H1 (cell line): ENCODE data around the gene CDR2. TPM values are rescaled to one million over a fixed set of nuclear protein-coding genes. Genes with fewer than 3 reads are reported as not detected.

Experiments
- CTCF ChIA-PET: fragments of 300-600 bp; sonication (Branson Sonifier 250); formaldehyde crosslinking; loops from one replicate; lab custom pipeline; 2021; ENCODE audit not compliant: partially characterized antibody; lab: Charles Lee
- POLR2A ChIA-PET: fragments of 300-600 bp; sonication (Branson Sonifier 250); formaldehyde crosslinking; loops from one replicate; lab custom pipeline; 2021; ENCODE audit warnings: inconsistent platforms; ENCODE audit not compliant: partially characterized antibody; lab: Charles Lee
- DNase-seq, 2 experiments: peaks; one replicate each; pipeline versions ENCODE4 v3.0.0 to v3.0.0-alpha.2; 2010 to 2022; ENCODE audit warnings: low spot score in 2 of 2, low read depth in 1 of 2, mixed read lengths in 1 of 2
- FAIRE-seq: peaks from 2 replicates; lab custom pipeline; 2011; peaks lifted over from hg19 to GRCh38; lab: Jason Lieb, UNC
- H2AFZ ChIP-seq: 2 replicates; pipeline ENCODE4 v1.8.1; 2012; ENCODE audit warnings: low read length, inconsistent platforms
- H2AK5ac ChIP-seq: 2 replicates; pipeline ENCODE4 v1.6.1; 2013; ENCODE audit warnings: low read depth, low read length
- H2BK120ac ChIP-seq: replicated peaks from 2 replicates; pipeline ENCODE3; 2013; ENCODE audit warnings: low read depth, low read length, inconsistent platforms
- H2BK12ac ChIP-seq: 2 replicates; pipeline ENCODE4 v1.6.1; 2013; ENCODE audit warnings: low read depth, low read length
- H2BK15ac ChIP-seq: 2 replicates; pipeline ENCODE4 v1.6.1; 2013; ENCODE audit warnings: low read length
- H2BK20ac ChIP-seq: 2 replicates; pipeline ENCODE4 v1.6.1; 2013; ENCODE audit warnings: low read length
- H2BK5ac ChIP-seq: 2 replicates; pipeline ENCODE4 v1.6.1; 2013; ENCODE audit warnings: low read depth, low read length
- H3K14ac ChIP-seq: 2 replicates; pipeline ENCODE4 v1.6.1; 2013; ENCODE audit warnings: inconsistent platforms; ENCODE audit not compliant: insufficient read length
- H3K18ac ChIP-seq: 2 replicates; pipeline ENCODE4 v1.6.1; 2013; ENCODE audit warnings: low read length; ENCODE audit errors: extremely low read depth
- H3K23ac ChIP-seq: 2 replicates; pipeline ENCODE4 v1.6.1; 2013; ENCODE audit warnings: inconsistent platforms; ENCODE audit not compliant: insufficient read length
- H3K23me2 ChIP-seq: 2 replicates; pipeline ENCODE4 v1.6.1; 2013; ENCODE audit warnings: low read depth, low read length
- H3K27ac ChIP-seq: 2 replicates; pipeline ENCODE4 v1.6.1; 2011; ENCODE audit warnings: low read depth, low read length, inconsistent platforms
- H3K27me3 ChIP-seq, 4 experiments: replicated peaks in 1 of 4; 1 replicate in 1 of 4; 2 replicates in 3 of 4; pipeline versions ENCODE4 v1.6.1 to v1.8.1; 2011 to 2013; ENCODE audit warnings: low read length in 3 of 4, mild to moderate bottlenecking in 3 of 4, inconsistent platforms in 2 of 4, mixed read lengths in 2 of 4, moderate library complexity in 1 of 4; ENCODE audit not compliant: control insufficient read depth in 3 of 4, insufficient read depth in 3 of 4; ENCODE audit errors: extremely low read depth in 1 of 4
- H3K36me3 ChIP-seq, 4 experiments: 2 replicates each; pipeline versions ENCODE4 v1.6.1 to v1.8.1; 2011 to 2013; ENCODE audit warnings: mild to moderate bottlenecking in 4 of 4, low read length in 3 of 4, moderate library complexity in 2 of 4, control low read depth in 1 of 4, inconsistent platforms in 1 of 4; ENCODE audit not compliant: insufficient read depth in 4 of 4, control insufficient read depth in 2 of 4
- H3K4ac ChIP-seq: replicated peaks from 2 replicates; pipeline ENCODE3; 2013; ENCODE audit warnings: low read length, low read depth, mixed read lengths, inconsistent platforms; ENCODE audit not compliant: insufficient read length
- H3K4me1 ChIP-seq, 4 experiments: replicated peaks in 1 of 4; 1 replicate in 1 of 4; 2 replicates in 3 of 4; pipeline versions ENCODE4 v1.6.1 to v1.8.1; 2011 to 2013; ENCODE audit warnings: low read length in 3 of 4, inconsistent platforms in 2 of 4, mixed read lengths in 1 of 4; ENCODE audit not compliant: insufficient read depth in 4 of 4, control insufficient read depth in 3 of 4
- H3K4me2 ChIP-seq, 2 experiments: 2 replicates each; pipeline versions ENCODE4 v1.6.1 to v1.8.1; 2011 to 2013; ENCODE audit warnings: low read depth in 2 of 2, low read length in 2 of 2, control low read depth in 1 of 2, inconsistent platforms in 1 of 2, mild to moderate bottlenecking in 1 of 2; ENCODE audit not compliant: insufficient read depth in 1 of 2
- H3K4me3 ChIP-seq, 4 experiments: fragments of 200-600, 300-600 bp in 1 of 4; sonication (generic), shearing (Covaris generic), sonication (Bioruptor Twin) in 1 of 4; 2 replicates each; pipeline versions ENCODE4 v1.5.1 to v1.8.1; 2011 to 2016; ENCODE audit warnings: low read length in 4 of 4, low read depth in 3 of 4, control low read depth in 2 of 4, inconsistent platforms in 2 of 4, mild to moderate bottlenecking in 2 of 4, mixed read lengths in 1 of 4, moderate library complexity in 1 of 4; ENCODE audit not compliant: insufficient read depth in 2 of 4; ENCODE audit errors: extremely low read depth in 1 of 4
- H3K56ac ChIP-seq: replicated peaks from 2 replicates; pipeline ENCODE3; 2013; ENCODE audit warnings: low read depth, mild to moderate bottlenecking, mixed read lengths, low read length, inconsistent platforms; ENCODE audit not compliant: insufficient read length
- H3K79me1 ChIP-seq: 2 replicates; pipeline ENCODE4 v1.6.1; 2013; ENCODE audit warnings: low read depth, low read length, control low read depth
- H3K79me2 ChIP-seq, 2 experiments: 2 replicates each; pipeline versions ENCODE4 v1.6.1 to v1.8.1; 2012 to 2013; ENCODE audit warnings: low read length in 2 of 2, mild to moderate bottlenecking in 2 of 2, inconsistent platforms in 1 of 2; ENCODE audit not compliant: insufficient read depth in 2 of 2, control insufficient read depth in 1 of 2
- H3K9ac ChIP-seq, 4 experiments: replicated peaks in 1 of 4; 1 replicate in 1 of 4; 2 replicates in 3 of 4; pipeline versions ENCODE4 v1.6.1 to v1.8.1; 2011 to 2013; ENCODE audit warnings: low read depth in 3 of 4, low read length in 3 of 4, control low read depth in 2 of 4, mild to moderate bottlenecking in 2 of 4, moderate library complexity in 2 of 4, inconsistent platforms in 1 of 4; ENCODE audit errors: extremely low read depth in 1 of 4
- H3K9me3 ChIP-seq, 2 experiments: 2 replicates each; pipeline versions ENCODE4 v1.6.1 to v1.8.1; 2012 to 2013; ENCODE audit warnings: mild to moderate bottlenecking in 2 of 2, moderate library complexity in 2 of 2, control low read depth in 1 of 2, inconsistent platforms in 1 of 2, low read depth in 1 of 2, low read length in 1 of 2, mixed read lengths in 1 of 2; ENCODE audit not compliant: insufficient read depth in 2 of 2
- H4K20me1 ChIP-seq, 2 experiments: replicated peaks in 1 of 2; 2 replicates each; pipeline versions ENCODE3 to v1.8.1; 2011 to 2013; ENCODE audit warnings: inconsistent platforms in 2 of 2, low read length in 2 of 2, mild to moderate bottlenecking in 1 of 2; ENCODE audit not compliant: insufficient read depth in 2 of 2, control insufficient read depth in 1 of 2
- H4K5ac ChIP-seq: 2 replicates; pipeline ENCODE4 v1.6.1; 2013; ENCODE audit warnings: low read length, low read depth, mixed read lengths, inconsistent platforms; ENCODE audit not compliant: insufficient read length
- H4K8ac ChIP-seq: 2 replicates; pipeline ENCODE4 v1.8.0; 2013; ENCODE audit warnings: mild to moderate bottlenecking, moderate library complexity, low read length, inconsistent platforms; ENCODE audit not compliant: insufficient read depth; ENCODE audit errors: extremely low read depth
- H4K91ac ChIP-seq: replicated peaks from 2 replicates; pipeline ENCODE3; 2013; ENCODE audit warnings: low read length, mixed read lengths, inconsistent platforms; ENCODE audit not compliant: insufficient read length
- CBX5 ChIP-seq: fragments of 300-800, 300-1000 bp; sonication (generic); IDR thresholded peaks from 2 replicates; pipeline ENCODE4 v1.7.1; 2016; ENCODE audit warnings: antibody characterized with exemption, low read length, low read depth
- FOSL1 ChIP-seq: IDR thresholded peaks from 2 replicates; pipeline ENCODE4 v1.6.1; 2011; ENCODE audit warnings: mild to moderate bottlenecking, low read depth, low read length, moderate library complexity; ENCODE audit not compliant: insufficient read depth
- GABPA ChIP-seq: IDR thresholded peaks from 2 replicates; pipeline ENCODE4 v1.6.1; 2011; ENCODE audit warnings: mild to moderate bottlenecking, low read length, moderate library complexity, borderline replicate concordance; ENCODE audit not compliant: insufficient read depth
- GTF2F1 ChIP-seq: IDR thresholded peaks from 2 replicates; pipeline ENCODE4 v1.6.1; 2012; ENCODE audit warnings: low read depth, low read length, improper control_type of control experiment, borderline replicate concordance
- HDAC2 ChIP-seq, 2 experiments: fragments of 300-600 bp in 1 of 2; sonication (generic) in 1 of 2; IDR thresholded peaks; 2 replicates each; pipeline ENCODE4 v1.6.1; 2011 to 2012; ENCODE audit warnings: low read depth in 2 of 2, low read length in 2 of 2, mild to moderate bottlenecking in 2 of 2, moderate library complexity in 2 of 2, borderline replicate concordance in 1 of 2, inconsistent platforms in 1 of 2
- KDM4A ChIP-seq: IDR thresholded peaks from one replicate; pipeline ENCODE4 v1.7.1; 2012; ENCODE audit warnings: low read depth, mild to moderate bottlenecking, moderate library complexity, low read length, inconsistent platforms; ENCODE audit not compliant: severe bottlenecking
- NRF1 ChIP-seq: IDR thresholded peaks from 2 replicates; pipeline ENCODE4 v1.6.1; 2011; ENCODE audit warnings: mild to moderate bottlenecking, low read depth, low read length, improper control_type of control experiment
- RAD21 ChIP-seq, 2 experiments: IDR thresholded peaks in 1 of 2; conservative IDR thresholded peaks in 1 of 2; 2 replicates each; pipeline ENCODE4 v1.6.1; 2011; ENCODE audit warnings: low read depth in 2 of 2, low read length in 2 of 2, improper control_type of control experiment in 1 of 2, inconsistent platforms in 1 of 2, mild to moderate bottlenecking in 1 of 2, moderate library complexity in 1 of 2
- SUZ12 ChIP-seq: fragments of 200-600 bp; sonication (generic); IDR thresholded peaks from 2 replicates; pipeline ENCODE4 v1.6.1; 2012; ENCODE audit warnings: mild to moderate bottlenecking, inconsistent platforms, low read length, moderate library complexity, mixed read lengths
- TAF1 ChIP-seq: IDR thresholded peaks from 2 replicates; pipeline ENCODE4 v1.6.1; 2011; ENCODE audit warnings: mild to moderate bottlenecking, low read depth, low read length
- TCF12 ChIP-seq: IDR thresholded peaks from 2 replicates; pipeline ENCODE4 v1.6.1; 2011; ENCODE audit warnings: low read depth, mild to moderate bottlenecking, low read length
- YY1 ChIP-seq: IDR thresholded peaks from 2 replicates; pipeline ENCODE4 v1.6.1; 2011; ENCODE audit warnings: low read depth, mild to moderate bottlenecking, low read length
- WGBS, 2 experiments: shearing (Covaris generic) in 1 of 2; methylation state at CpG; one replicate each; pipeline versions ENCODE4 v1.1.6 to v1.1.7; 2013 to 2015; ENCODE audit warnings: low lambda C conversion rate in 2 of 2, mixed read lengths in 2 of 2, inconsistent platforms in 1 of 2, low coverage in 1 of 2, missing lambda C conversion rate in 1 of 2; ENCODE audit not compliant: insufficient replicate concordance in 2 of 2, insufficient coverage in 1 of 2, insufficient read length in 1 of 2; ENCODE audit errors: extremely low coverage in 1 of 2, missing lambda C conversion rate in 1 of 2; 5-methylcytosine and 5-hydroxymethylcytosine counted together
- polyA plus RNA-seq, 7 experiments: library from polyadenylated mRNA; depleted of rRNA in 3 of 7; stranded (reverse) in 5 of 7; unstranded in 2 of 7; fragments of >200 nt in 5 of 7; fragments of 200-250 nt in 2 of 7; gene quantifications; 1 replicate in 5 of 7; 2 replicates in 1 of 7; 4 replicates in 1 of 7; pipeline versions ENCODE4 v1.2.1 to v1.2.3, GENCODE V29; 2011 to 2013; ENCODE audit warnings: missing spikeins in 2 of 7, mixed read lengths in 2 of 7
- total RNA-seq: library from RNA; stranded (reverse); fragmentation: NEBNext Ultra II Directional; extraction: Animal tissue kit (Norgen Biotek cat#: 25700); gene quantifications from 2 replicates; pipeline ENCODE4 v1.2.1, GENCODE V29; 2021

CDR2 gene
- total and polyA plus RNA-seq, 2 of the 8 experiments (the other 6 are each of a cell fraction or from before 2014, with no cell fraction given), result 16.3 to 34.9 TPM

- Histone ChIP-seq H2BK15ac (no peak overlapping the region), H2BK120ac (no peak overlapping the region), H2BK20ac (no peak overlapping the region), H4K8ac (no peak overlapping the region), H2AFZ (no peak overlapping the region), H3K79me2 (peaks cover 0 to 13% of the 10 kb centered on the region in 2 experiments; a peak in 1 of 4 replicates), H2AK5ac (no peak overlapping the region), H2BK5ac (no peak overlapping the region), H3K79me1 (peaks cover 7% of the 10 kb centered on the region; the same call in 1 of the 2 replicates), H3K27me3 (no peaks in the 10 kb centered on the region), H3K4me3 (no peak overlapping the region), H3K4ac (no peak overlapping the region), H3K18ac (no peak overlapping the region), H2BK12ac (no peak overlapping the region), H3K23me2 (no peaks in the 10 kb centered on the region), H3K23ac (no peak overlapping the region), H3K4me2 (no peak overlapping the region), H3K14ac (no peak overlapping the region), H4K5ac (no peak overlapping the region), H4K91ac (no peak overlapping the region), H3K9ac (no peak overlapping the region), H3K4me1 (peaks cover 0 to 3% (median under 1%) of the 10 kb centered on the region in 4 experiments; a peak in 2 of 7 replicates), H3K36me3 (peaks cover 7 to 53% (median 43%) of the 10 kb centered on the region in 4 experiments), H3K9me3 (no peaks in the 10 kb centered on the region), H3K27ac (no peak overlapping the region), H4K20me1 (peaks cover 7 to 12% of the 10 kb centered on the region in 2 experiments), H3K56ac (no peak overlapping the region)
- ChIA-PET POLR2A (no interaction called here), CTCF (interaction anchor here (1.3 to 1.7 kb wide), 3 partner anchors 8 to 14 kb away, joined by 3 to 6 read pairs (median 4); no protein-coding TSS in a partner anchor)
- DNase-seq (no peak), FAIRE-seq (no peak)
- WGBS, 2 experiments, result 93% methylated on average over 18 of the region's 19 CpGs; no CpG with 5 or more reads in 1 of the 2 experiments
- TF ChIP-seq CBX5, result no peak
- TF ChIP-seq HDAC2 (IDR thresholded peaks at IDR 0.05; ENCODE audit: borderline replicate concordance in 1 of 2, low read depth in 2 of 2, low read length in 2 of 2), result no peak
- TF ChIP-seq GTF2F1, result no peak
- TF ChIP-seq FOSL1, result no peak
- TF ChIP-seq RAD21 (IDR thresholded peaks at IDR 0.05 in 1 of 2, conservative IDR thresholded peaks at IDR 0.05 in 1 of 2; ENCODE audit: low read depth in 2 of 2, low read length in 2 of 2), result no peak
- no peak for TF ChIP-seq KDM4A
- TF ChIP-seq YY1, result no peak
- TF ChIP-seq NRF1, result no peak
- no peak for TF ChIP-seq SUZ12
- no peak for TF ChIP-seq GABPA
- no peak for TF ChIP-seq TAF1
- no peak for TF ChIP-seq TCF12
Measured at GRCh38 chr16:22324787-22325597, 49.4 kb downstream of the CDR2 start.
